Dedifferentiated amniotic fluid mesenchymal stem cell (primary cell): ENCODE measurements around the gene CAD.
"Not testable (repeated sequence)": the region's sequence is repeated elsewhere in the genome, so short reads cannot be mapped to it uniquely, and the experiment has no call there.

ENCODE experiments used
- DNase-seq: peaks from one replicate; pipeline ENCODE4 v3.0.0-alpha.2; 2016; ENCODE audit errors: extremely low spot score

The CAD gene

DNA sequence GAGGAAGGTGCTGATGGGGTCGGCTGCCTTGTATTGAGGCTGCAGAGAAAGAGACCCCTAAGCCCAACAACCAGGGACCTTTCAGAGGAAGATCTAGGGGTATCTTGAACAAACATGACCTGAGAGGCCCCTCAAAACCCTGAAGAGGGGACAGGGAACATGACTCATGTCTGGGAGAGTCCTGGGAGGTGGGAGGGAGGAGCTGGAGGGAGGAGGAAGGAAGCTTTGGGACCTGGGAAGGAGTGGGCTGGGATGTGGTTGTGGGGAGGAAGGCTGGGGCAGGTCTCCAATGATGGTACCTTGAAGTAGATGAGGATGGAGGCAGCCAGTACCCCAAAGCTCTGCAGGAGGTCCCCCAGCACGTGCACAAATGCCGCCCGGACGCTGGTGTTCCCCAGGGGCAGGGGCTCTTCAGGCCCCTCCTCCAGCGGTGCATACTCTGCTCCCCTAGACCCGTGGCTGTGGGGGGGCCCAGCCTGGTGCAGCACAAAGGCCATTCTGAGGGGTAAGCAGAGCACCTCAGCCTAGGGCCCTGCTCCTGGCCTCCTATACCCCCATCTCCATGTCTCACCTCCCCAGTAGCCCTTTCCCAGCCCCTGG lies 39.8 kb downstream of the CAD start:
- no peak for DNase-seq

DNA sequence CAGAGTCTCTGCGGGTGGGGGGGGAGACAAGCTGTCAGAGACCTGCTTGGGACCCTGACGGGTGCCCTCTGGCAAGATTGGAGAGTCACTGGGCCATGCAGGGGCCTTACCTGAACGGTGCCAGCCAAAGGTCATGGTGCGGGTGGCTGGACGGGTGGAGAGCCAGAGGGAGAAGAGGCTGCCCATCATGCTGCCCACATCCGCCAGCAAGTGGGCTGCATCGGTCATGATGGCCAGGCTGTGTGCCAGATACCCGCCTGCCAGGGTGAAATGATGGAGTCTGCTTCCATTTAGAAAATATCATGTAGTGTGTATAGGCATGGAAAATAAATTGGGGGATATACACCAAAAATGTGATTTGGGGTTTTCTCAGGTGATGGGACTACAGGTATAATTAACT lies 40.9 kb downstream of the CAD start:
- DNase-seq, result no peak

DNA sequence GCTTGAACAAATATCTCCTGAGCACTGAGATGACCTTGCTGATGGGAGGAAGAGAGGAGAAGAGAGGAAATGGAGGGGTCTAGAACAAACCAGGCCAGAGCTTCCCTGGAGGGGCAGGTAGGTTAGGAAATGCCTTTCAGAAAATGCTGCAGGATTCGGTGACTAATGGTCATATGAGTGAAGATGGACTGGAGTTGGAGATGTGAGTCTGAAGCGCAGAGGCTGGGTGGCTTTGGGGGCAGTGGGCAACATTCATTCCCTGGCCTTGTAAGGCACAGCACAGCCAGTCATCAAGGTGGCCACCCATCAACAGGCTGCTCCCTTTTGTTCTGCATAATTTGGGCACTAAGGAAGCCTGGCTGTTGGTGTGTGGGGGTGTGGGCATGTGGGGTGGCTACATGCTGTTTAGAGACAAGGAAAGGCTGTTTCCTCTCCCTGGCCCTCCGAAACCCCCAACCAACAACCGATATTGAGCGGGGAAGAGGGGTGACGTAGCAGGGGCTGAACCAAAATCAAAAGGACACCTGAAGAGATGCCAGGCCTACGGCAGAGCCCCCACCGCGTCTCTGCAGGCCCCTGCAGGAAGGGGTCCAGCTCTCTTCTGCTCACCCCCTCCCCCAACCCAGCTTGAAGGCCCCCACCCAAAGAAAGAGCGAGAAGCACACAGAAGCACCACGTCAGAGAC lies 44.2 kb downstream of the CAD start:
- DNase-seq, result no peak

DNA sequence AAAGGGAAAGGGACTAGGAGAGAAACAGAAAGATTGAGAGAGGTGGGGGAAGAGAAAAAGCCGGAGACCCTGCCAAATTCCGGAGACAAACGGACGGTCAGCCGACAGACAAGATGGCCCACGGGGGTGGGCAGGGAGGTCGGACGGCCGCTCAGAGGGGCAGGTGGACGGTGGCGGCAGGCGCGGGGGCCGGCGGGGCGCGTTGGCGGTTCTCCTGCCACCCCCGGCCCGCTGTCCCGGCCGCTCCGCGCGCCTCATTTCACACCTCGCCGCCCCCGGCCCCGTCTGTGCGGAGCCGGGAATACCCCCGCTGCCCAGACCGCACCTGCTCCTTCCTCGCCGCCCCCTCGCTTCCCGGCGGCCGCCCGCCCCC lies 44.7 kb downstream of the CAD start:
- DNase-seq, result no peak

DNA sequence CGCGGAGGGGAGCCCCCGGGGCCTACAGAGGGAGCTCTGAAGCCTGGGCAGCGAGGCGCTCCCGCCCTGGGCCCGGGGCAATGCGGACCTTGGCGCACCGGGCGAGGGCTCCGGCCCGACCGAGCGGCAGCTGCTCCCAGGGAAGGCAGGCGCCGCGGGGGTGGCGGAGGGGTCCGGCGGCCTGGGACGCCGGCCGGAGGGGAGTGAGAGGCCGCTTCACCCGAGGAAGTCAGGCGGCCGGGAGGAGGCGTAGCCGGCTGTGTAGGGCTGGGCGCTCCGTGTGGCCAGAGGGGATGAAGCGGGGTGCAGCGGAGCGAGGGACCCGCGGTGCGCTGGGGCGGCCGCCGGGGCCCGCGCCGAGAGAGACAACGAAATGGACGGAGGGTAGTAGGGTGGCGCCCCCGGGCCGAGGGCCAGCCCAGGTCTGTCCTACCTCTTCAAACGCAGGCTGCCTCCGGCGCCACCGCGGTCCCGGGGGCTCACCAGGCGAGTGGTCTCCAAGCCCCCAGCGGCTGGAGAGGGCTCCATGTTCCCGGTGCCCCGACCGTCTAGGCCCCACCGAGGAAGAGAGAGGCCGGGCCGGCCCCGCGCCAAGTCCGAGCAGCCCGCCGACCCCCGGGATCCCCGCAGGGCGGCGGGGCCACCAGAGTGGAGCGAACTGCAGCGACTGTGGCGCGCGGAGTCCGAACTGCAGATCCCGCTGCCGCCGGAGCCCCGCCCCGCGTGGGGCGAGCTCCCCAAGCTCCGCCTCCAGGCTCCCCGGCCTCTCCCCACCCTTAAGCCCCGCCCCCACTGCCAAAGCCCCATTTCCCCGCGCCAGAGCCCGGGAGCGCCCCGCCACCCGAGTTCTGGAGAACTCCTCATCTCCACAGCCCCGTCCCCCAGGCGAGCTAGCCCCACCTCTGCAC lies 45.5 kb downstream of the CAD start, which contains the start of gene SLC30A3:
SLC30A3 (minus strand) TSS at position 669 of the 908 bp plus-strand sequence; CDS start at position 528, 141 bp downstream.
- no peak for DNase-seq

DNA sequence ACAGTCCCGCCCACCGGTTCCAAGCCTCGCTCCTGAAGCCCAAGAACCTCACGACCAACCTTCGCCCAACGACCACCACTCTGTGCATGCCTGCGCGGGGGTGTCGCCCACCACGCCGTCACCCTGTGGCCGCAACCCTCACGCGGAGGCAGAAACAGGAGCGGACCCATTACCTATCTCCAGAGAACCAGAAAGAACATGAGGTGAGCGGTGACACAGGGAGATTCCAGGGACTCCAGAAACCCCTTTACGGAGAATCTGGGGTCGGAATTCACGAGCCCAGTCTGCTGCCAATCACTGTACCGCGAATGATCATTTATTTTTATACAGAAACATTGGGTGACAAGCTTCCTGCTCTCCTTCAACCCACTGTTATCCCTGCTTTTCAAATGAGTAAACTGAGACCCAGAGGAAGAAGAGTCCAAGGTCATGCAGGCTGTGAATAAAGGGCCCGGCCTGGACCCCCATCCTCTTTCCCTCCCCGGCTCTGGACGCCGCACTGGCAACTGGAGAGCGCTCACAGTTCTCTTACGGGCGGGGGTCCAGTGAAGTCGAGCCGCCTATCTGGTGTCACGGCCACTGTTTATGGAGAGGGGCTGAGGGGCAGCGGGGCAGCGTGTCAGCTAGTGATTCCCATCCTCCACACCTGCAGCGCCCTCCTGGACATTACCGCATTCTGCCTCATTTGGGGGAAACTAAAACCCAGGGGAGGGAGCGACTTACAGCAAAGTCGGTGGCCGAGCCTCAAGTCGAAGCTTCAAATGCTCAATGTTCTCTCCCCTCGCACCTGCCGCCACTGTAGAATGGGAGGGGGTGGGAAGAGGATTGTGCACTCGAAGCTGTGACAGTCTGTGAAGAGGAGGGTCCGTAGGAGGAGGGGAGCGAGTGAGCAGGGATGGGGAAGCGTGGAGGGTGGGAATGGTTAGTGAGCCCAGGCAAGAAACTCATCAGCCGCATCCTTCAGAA lies 46.4 kb downstream of the CAD start:
- no peak for DNase-seq

DNA sequence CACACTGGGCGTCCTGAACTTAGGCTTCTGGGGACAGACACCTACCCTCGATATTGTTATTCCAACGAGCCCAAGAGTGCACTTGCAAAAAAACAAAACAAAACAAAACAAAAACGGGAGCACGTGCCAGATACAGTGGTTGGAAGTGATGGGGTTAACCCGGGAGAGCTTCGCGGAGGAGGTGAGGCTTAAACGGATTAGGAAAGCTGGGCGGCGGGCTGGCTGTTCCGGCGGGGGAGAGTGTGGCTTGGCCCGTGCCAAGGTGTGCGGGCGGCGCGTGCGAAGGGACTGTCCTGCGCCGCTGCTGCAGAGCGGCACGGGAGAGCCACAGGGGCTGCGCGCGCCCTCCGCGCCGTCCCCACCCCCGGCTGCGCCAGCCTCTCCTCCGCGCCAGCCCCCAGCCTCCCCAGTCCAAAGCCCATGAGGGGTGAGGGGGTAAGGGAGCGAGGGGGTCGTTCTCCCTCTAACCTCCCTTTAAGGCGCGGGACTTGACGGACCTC lies 47.1 kb downstream of the CAD start:
- DNase-seq, result no peak

DNA sequence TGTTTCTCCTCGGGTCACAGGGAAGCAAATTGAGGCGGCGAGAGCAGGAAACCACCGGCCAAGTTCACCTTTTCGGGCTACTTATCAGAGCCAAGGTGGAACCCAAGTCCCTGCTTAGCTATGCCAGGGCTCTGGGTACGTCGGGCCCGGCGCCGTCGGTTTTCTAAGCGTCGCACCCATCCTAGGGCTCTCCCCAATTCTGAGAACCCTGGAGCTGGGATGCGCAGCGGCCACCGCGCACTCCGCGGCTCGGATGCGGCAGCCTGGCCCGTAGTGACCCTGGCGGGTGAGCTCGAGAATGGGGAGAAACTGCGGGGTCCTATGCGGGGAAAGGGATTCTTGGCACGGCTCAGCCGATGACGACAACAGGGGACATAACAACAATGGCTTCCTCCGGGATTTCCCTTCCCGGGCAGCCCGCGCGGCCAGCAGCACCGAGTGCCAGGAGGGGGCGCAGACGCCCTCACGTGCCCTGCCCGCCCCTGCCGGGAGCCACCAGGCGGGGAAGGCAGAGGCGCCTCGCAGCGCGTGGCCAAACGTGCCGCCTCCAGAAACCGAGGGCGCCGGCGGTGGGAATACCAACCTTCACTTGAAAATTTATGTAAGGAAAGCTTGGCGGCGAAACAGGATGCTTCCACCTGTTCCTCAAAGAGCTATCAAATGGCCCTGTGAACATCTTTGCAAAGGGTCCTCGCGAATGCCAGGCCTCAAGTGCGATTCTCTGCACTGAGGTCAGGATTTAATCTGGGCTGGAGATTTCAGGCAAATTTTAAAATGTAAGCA lies 47.8 kb downstream of the CAD start:
- DNase-seq, result no peak

DNA sequence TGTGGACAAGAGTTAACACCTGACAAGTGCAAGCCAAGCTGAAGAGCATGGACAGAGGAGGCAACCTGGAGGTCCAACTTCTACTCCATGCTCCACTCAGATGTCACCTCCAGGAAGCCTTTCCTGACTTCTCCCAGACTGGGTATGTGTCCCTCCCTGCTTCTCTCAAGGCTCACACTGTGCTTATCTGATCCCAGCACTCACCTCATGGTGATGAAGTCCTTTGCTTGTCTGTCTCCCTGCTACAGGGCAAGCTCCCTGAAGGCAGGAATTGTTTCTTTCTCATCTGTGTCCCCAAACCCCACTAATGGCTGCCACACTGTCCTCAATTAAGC lies 48.3 kb downstream of the CAD start:
- DNase-seq, result no peak

DNA sequence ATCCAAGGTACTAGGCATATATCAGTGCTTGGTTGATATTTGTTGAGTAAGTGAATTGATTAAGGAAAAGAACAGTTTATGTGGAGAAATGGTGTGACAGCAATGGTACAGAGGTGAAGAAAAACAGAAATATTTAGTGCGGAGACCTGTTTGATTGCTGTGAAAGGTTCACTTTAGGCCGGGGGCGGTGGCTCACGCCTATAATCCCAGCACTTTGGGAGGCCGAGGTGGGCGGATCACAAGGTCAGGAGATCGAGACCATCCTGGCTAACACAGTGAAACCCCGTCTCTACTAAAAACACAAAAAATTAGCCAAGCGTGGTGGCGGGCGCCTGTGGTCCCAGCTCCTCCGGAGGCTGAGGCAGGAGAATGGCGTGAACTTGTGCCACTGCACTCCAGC lies 51.1 kb downstream of the CAD start:
- DNase-seq, result not testable (repeated sequence)

DNA sequence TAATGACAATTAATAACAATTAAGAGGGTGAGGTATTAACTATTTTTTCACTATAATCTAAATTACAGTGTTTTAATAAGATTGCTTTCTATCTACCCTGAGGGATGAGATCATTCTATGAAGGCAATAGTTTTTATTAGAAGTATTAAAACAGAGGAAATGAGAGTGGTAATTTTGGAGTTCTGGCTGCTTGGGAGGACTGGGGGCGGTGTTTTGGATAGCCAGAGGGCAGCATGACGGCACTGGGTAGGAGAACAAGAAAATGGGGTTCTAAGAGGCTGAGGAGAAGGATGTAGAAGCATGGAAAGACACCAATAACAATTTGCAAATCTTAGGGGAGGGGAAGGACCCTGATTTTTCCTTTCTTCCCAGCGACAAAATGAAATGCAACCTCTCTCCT lies 53.0 kb downstream of the CAD start:
- no peak for DNase-seq

DNA sequence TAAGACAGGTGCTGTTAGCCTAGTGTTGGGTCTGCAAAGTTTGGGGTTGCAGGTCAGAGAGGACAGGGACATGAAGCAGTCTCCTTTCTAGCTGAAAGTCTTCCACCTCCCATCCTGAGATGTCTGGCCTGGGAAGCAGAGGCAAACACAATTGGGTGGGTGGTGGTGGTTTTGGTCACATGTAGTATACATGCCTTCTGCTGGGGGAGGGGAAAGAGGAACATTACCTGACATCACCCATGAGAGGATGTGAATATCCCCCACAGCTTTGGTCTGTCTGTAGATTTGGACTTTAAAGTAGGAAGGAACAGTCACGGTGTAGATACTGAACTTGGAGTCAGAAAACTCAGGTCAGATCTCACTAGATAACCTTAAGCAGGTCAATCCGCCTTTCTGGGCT lies 53.5 kb downstream of the CAD start:
- DNase-seq, result no peak

DNA sequence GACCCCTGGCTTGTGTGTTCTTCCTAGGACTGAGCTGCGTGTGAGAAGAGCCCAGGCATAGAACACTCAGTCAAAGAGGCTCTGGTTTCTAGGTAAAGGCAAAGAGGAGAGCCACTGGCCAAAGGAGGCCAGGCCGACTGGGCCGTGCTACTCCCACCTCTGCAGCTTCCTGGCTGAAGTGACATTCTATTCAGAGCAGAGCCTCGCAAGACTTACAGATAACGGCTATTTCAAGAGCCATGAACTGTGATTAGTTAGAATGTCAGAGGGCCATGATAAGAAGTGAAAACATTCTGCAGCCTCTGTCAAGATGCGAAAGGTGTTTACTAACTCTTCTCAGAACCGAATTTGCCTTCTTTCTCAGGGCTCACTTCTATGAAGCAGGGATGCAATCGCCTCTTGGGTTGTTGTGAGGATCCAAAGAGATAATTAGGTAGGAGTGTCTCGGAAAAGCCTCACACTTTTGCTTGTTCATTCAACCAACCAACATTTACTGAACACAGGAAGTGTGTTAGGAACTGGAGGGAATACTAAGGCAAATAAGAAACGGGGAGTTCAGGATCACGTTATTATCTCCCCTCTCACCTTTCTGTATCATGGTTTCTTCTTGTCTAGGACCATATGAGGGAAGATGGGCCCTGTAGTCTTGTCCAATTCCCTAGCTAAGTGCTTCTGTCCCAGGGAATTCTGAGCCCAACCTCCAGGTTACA lies 54.6 kb downstream of the CAD start:
- DNase-seq, result no peak

DNA sequence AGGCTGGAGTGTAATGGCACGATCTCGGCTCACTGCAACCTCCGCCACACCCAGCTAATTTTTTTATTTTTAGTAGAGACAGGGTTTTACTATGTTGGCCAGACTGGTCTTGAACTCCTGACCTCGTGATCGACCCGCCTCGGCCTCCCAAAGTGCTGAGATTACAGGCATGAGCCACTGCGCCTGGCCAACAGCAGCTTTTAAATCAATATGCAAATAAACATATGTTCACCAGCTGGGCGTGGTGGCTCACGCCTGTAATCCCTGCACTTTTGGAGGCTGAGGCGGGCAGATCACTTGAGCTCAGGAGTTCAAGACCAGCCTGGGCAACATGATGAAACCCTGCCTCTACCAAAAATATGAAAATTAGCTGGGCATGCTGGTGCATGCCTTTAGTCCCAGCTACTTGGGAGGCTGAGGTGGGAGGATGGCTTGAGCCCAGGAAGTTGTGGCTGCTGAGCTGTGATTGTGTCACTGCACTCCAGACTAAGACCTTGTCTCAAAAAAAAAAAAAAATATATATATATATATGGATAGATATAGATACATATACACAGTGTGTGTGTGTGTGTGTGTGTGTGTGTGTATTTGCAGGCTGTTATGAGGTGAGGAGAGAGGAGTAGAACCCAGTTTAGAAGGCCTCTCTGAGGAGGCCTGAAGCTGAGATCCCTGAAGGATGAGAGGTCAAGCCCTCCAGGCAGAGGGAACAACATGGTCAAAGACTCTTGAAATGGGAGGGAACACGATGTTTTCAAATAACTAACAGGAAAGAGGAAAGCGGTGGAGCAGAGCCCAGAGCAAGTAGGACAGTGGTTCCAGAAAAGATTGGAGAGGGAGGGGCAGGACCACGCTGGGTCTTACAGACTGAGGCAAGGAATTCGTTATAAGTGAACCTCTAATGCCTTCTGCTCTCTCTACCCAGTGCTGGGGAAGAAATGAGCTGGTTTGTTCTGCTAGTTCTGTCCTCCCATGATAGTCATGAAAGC lies 55.7 kb downstream of the CAD start:
- not testable (repeated sequence) for DNase-seq

DNA sequence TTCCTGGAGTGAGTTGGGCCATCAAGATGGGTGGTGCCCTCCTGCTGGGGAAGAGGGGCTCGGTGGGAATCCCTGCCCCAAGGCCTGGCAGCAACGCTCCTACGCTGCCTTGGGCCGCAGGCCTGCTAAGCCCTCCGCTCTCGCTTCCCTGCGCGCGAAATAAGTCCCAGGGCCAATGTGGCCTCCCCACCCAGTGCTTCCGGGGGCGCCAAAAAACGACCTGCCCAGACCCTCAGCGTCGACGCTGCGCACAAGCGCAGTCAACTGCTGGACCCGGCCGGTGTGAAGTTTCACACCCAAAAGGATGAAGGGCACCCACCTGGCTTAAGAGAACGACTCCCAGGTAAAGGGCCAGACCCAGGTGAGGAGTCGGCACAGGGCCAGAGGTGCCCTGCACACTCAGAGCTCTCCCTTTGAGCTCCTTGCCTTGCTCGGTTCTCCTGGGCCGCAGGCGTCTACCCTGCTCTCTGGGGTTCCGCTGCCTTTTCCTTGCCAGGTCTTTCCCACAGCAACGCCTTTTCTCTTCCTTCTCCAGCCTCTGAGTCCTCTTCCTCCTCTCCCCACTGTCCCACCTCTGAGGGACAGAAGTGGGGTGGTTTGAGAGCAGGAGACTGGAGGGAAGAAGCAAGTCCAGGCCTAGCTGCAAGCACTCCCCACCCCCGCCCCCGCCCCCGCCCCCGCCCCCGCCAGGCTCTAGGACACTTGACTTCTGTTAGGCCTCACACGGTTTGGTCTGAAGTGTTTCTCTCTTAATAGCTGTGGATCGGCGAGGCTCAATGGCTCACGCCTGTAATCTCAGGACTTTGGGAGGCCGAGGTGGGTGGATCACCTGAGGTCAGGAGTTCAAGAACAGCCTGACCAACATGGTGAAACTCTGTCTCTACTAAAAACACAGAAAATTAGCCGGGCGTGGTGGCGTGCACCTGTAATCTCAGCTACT lies 58.3 kb downstream of the CAD start, which contains the start of gene DNAJC5G:
DNAJC5G (plus strand) TSS at position 223 of the 940 bp plus-strand sequence. CDS start 1,296 bp downstream, outside the sequence.
- no peak for DNase-seq

DNA sequence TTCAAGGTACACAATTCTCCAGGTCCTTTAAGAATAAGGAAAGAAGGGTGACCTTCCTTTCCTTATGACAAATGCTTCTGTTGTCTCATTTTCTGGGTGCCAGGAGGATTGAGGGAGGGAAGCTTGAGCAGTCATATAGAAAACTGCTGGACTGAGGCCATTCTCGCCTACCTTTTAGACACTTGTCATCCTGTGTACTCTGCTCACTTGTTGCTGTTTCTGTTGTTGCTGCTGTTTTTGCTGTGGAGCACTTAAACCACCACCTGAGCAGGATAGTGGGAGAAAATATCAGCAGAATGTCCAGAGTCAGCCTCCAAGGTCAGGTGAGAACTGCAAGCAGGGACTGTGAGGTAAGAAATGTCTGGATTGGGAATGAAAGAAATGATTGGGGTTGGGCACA lies 60.8 kb downstream of the CAD start:
- no peak for DNase-seq

DNA sequence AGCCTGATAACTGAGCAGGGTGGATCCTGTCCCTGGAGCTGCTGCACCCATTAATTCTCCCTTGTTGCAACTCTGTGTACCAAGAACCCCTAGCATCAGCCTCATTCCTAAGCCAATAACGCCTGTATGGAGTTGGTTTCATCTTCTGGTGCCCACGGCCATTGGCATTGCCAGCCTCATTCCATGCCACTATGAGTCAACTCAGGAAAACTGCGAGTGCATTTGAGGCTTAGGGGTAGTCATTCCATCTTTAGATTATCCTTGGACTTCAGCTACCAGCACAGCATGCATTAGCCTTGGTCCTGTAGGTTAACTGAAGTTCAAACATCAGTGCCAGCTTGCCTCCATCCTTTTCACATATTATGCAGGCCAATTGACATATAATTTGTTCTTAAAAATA lies 63.7 kb downstream of the CAD start:
- DNase-seq, result no peak

DNA sequence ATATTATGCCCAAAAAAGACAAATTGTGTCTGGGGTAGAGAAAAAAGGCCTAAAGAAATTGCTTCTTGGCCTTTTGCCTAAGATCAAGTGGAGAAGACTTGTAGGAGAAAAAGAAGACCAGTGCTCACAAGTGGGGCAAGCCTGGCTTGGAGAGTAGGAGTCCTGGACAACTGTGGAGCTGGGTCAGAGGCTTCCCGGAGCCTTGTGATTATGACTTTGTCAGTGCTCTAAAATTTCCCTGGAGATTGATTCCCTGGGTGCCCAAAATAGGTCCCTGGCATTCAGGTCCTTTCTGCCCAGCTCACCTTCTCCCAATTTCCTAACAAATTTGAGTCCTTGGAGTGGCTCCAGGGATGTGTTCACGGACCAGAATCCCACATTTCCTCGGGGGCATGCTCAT lies 64.3 kb downstream of the CAD start:
- DNase-seq, result no peak
